GM12878 (cell line): ENCODE measurements around the gene FOXO3. TPM values are rescaled to one million over a fixed set of nuclear protein-coding genes. Genes with fewer than 3 reads are reported as not detected.

Experiments used
- ATAC-seq: fragments of 200-7000 bp; cut with Tn5 transposase; 3 replicates; pipeline ENCODE4 v1.9.1; 2020; ENCODE audit warnings: mild to moderate bottlenecking, moderate library complexity
- BruUV-seq: library from RNA; stranded (reverse); fragments of 400-500 nt; replicated peaks from 2 replicates; lab custom pipeline; 2021; lab: Mats Ljungman, UMichigan
- CTCF ChIA-PET: fragments of 300-600 bp; sonication (Branson Sonifier 250); formaldehyde crosslinking; extraction: SDS; loops from one replicate; lab custom pipeline; 2021; ENCODE audit warnings: inconsistent platforms; lab: Yijun Ruan, JAX
- POLR2A ChIA-PET: fragments of 350-600 bp; formaldehyde crosslinking; extraction: SDS; loops from one replicate; lab custom pipeline; 2021; ENCODE audit warnings: inconsistent platforms; lab: Charles Lee
- RAD21 ChIA-PET: fragments of 300-600 bp; sonication (Branson Sonifier 250); formaldehyde crosslinking; loops from one replicate; lab custom pipeline; 2023; ENCODE audit warnings: antibody characterized with exemption; ENCODE audit not compliant: unreplicated experiment; lab: Charles Lee
- SMC1A ChIA-PET: fragments of 300-600 bp; sonication (Branson Sonifier 250); formaldehyde crosslinking; loops from one replicate; lab custom pipeline; 2023; ENCODE audit not compliant: unreplicated experiment, uncharacterized antibody; lab: Charles Lee
- DNase-seq: peaks from one replicate; pipeline ENCODE4 v3.0.0-alpha.2; 2011; ENCODE audit warnings: low read depth, low spot score
- FAIRE-seq: peaks from 3 replicates; lab custom pipeline; 2011; peaks lifted over from hg19 to GRCh38; lab: Jason Lieb, UNC
- H2AFZ ChIP-seq: 2 replicates; pipeline ENCODE4 v1.6.0; 2011; ENCODE audit warnings: low read depth, low read length, control low read depth; ENCODE audit not compliant: control insufficient read depth
- H3K27ac ChIP-seq: 2 replicates; pipeline ENCODE4 v1.5.1; 2011; ENCODE audit warnings: control low read depth; ENCODE audit not compliant: control insufficient read depth, insufficient read depth
- H3K27me3 ChIP-seq, 2 experiments: replicated peaks in 1 of 2; 2 replicates each; pipeline versions ENCODE4 v1.6.0 to v1.6.1; 2011; ENCODE audit warnings: low read length in 1 of 2; ENCODE audit not compliant: control insufficient read depth in 2 of 2, insufficient read depth in 2 of 2
- H3K36me3 ChIP-seq, 2 experiments: 2 replicates each; pipeline ENCODE4 v1.5.1; 2011; ENCODE audit warnings: low read length in 1 of 2; ENCODE audit not compliant: control insufficient read depth in 2 of 2, insufficient read depth in 2 of 2
- H3K4me1 ChIP-seq: 2 replicates; pipeline ENCODE4 v1.6.1; 2011; ENCODE audit warnings: mild to moderate bottlenecking, low read length, moderate library complexity, mixed read lengths; ENCODE audit not compliant: control insufficient read depth, insufficient read depth
- H3K4me2 ChIP-seq: 2 replicates; pipeline ENCODE4 v1.6.0; 2011; ENCODE audit warnings: control low read depth; ENCODE audit not compliant: control insufficient read depth, insufficient read depth
- H3K4me3 ChIP-seq: fragments of 200-600 bp; sonication (generic); 2 replicates; pipeline ENCODE4 v1.5.1; 2016
- H3K79me2 ChIP-seq: 2 replicates; pipeline ENCODE4 v1.6.0; 2011; ENCODE audit warnings: low read length; ENCODE audit not compliant: control insufficient read depth, insufficient read depth
- H3K9ac ChIP-seq: 2 replicates; pipeline ENCODE4 v1.8.0; 2011; ENCODE audit warnings: low read length, control low read depth, mixed read lengths; ENCODE audit not compliant: control insufficient read depth, insufficient read depth
- H3K9me3 ChIP-seq: replicated peaks from 3 replicates; pipeline ENCODE4 v1.5.1; 2011; ENCODE audit warnings: mild to moderate bottlenecking, low read length; ENCODE audit not compliant: control insufficient read depth, insufficient read depth
- H4K20me1 ChIP-seq: 2 replicates; pipeline ENCODE4 v1.6.0; 2011; ENCODE audit not compliant: control insufficient read depth, insufficient read depth
- CBFB ChIP-seq: IDR thresholded peaks from 2 replicates; pipeline ENCODE4 v1.6.1; 2016; ENCODE audit warnings: antibody characterized with exemption, low read depth
- E2F8 ChIP-seq: fragments of 450-650 bp; IDR thresholded peaks from 2 replicates; pipeline ENCODE4 v1.6.1; 2018; ENCODE audit warnings: mild to moderate bottlenecking, low read depth, moderate library complexity; ENCODE audit not compliant: partially characterized antibody
- PAX5 ChIP-seq: IDR thresholded peaks from 2 replicates; pipeline ENCODE4 v1.6.1; 2011; ENCODE audit warnings: low read depth, low read length, borderline replicate concordance
- PAX8 ChIP-seq: fragments of 450-650 bp; IDR thresholded peaks from 2 replicates; pipeline ENCODE4 v1.6.1; 2017; ENCODE audit warnings: mild to moderate bottlenecking, moderate library complexity
- RBBP5 ChIP-seq: fragments of 200-600 bp; sonication (generic); conservative IDR thresholded peaks from 2 replicates; pipeline ENCODE4 v1.6.1; 2016
- SKIL ChIP-seq: fragments of 450-650 bp; IDR thresholded peaks from 2 replicates; pipeline ENCODE4 v1.6.1; 2017; ENCODE audit warnings: mild to moderate bottlenecking, low read depth, inconsistent platforms; ENCODE audit not compliant: poor library complexity, severe bottlenecking
- YBX1 ChIP-seq: fragments of 450-650 bp; IDR thresholded peaks from 2 replicates; pipeline ENCODE4 v1.6.1; 2016; ENCODE audit warnings: antibody characterized with exemption
- WGBS: methylation state at CpG from one replicate; pipeline ENCODE4 v1.1.6; 2016; ENCODE audit warnings: low lambda C conversion rate; ENCODE audit not compliant: insufficient replicate concordance, insufficient coverage; ENCODE audit errors: missing lambda C conversion rate; 5-methylcytosine and 5-hydroxymethylcytosine counted together
- in situ Hi-C: fragments of 300-500 bp; cut with MboI; formaldehyde crosslinking; loops from 9 replicates; pipeline ENCODE4 v1.14.3; 2018; ENCODE audit warnings: mixed read lengths
- intact Hi-C: fragments of 100-400 bp; cut with micrococcal nuclease; formaldehyde crosslinking; loops from one replicate; pipeline ENCODE4 v1.14.2; 2022; ENCODE audit not compliant: unreplicated experiment
- polyA plus RNA-seq, 11 experiments: library from polyadenylated mRNA; depleted of rRNA in 4 of 11; unstranded in 6 of 11; stranded (reverse) in 5 of 11; fragments of >200 nt; fragmentation: Nextera tagmentation in 4 of 11; fragmentation: Illumina TruSeq in 1 of 11; extraction: Ambion mirVana in 4 of 11; extraction: Trizol in 1 of 11; gene quantifications; 1 replicate in 1 of 11; 2 replicates in 10 of 11; pipeline versions ENCODE4 v1.2.1 to v1.2.3, GENCODE V29; 2011 to 2016; ENCODE audit warnings: inconsistent platforms in 2 of 11, missing spikeins in 2 of 11, low read depth in 1 of 11
- total RNA-seq, 4 experiments: library from RNA; depleted of rRNA in 3 of 4; stranded (reverse); fragments of >200 nt in 3 of 4; fragmentation: Illumina TruSeq in 1 of 4; extraction: Trizol in 1 of 4; gene quantifications; 2 replicates each; pipeline versions ENCODE4 v1.2.1 to v1.2.3, GENCODE V29; 2013 to 2021

The FOXO3 gene
- total and polyA plus RNA-seq, 10 of the 15 experiments (the other 5 are each of a cell fraction or from before 2014, with no cell fraction given) = 0.82 to 4.5 (median 1.7) TPM

GRCh38 chr6:108589244-108589791 lies 28.6 kb downstream of the FOXO3 start (continued):
- no peak for TF ChIP-seq SKIL
- no peak for TF ChIP-seq YBX1

- Histone ChIP-seq H3K9ac (no peak overlapping the region), H4K20me1 (no peaks in the 10 kb centered on the region), H3K27ac (peak overlapping the region; percentile 77), H3K27me3 (no peaks in the 10 kb centered on the region; a peak in 1 of 4 replicates), H3K9me3 (no peaks in the 10 kb centered on the region), H3K79me2 (peaks cover 58% of the 10 kb centered on the region), H3K4me3 (no peak overlapping the region), H3K4me2 (peak overlapping the region; percentile 0; the same call in 1 of the 2 replicates), H2AFZ (no peak overlapping the region), H3K36me3 (no peaks in the 10 kb centered on the region), H3K4me1 (peaks cover 48% of the 10 kb centered on the region)
- no peak for DNase-seq
- 54% methylated on average over 8 of the region's 8 CpGs for WGBS
- FAIRE-seq = no peak
- ChIA-PET CTCF (interaction anchor here (0.9 to 2.8 kb wide), 2 partner anchors 25 to 31 kb away, joined by 3 to 8 read pairs; no protein-coding TSS in a partner anchor), SMC1A (interaction anchor here (1.0 to 2.2 kb wide), 3 partner anchors 12 to 32 kb away, joined by 3 to 9 read pairs (median 9); partner anchors contain the start of gene FOXO3), RAD21 (interaction anchor here (2.4 kb wide), 1 partner anchor 32 kb away, joined by 11 read pairs; no protein-coding TSS in a partner anchor), POLR2A (no interaction called here)
- BruUV-seq = no TSS peak
- intact Hi-C loops = no loop called here
- in situ Hi-C loops = no loop called here
- TF ChIP-seq CBFB (no peak), PAX5 (no peak), RBBP5 (no peak), E2F8 (no peak), PAX8 (no peak)
- no peak for ATAC-seq
Observed at GRCh38 chr6:108591040-108591816, 30.5 kb downstream of the FOXO3 start.
